DND-41 (cell line): Measurements from ENCODE around the gene HDAC8.

ENCODE experiments used
- CTCF ChIP-seq: IDR thresholded peaks from 2 replicates; pipeline ENCODE4 v1.5.1; 2012; ENCODE audit warnings: borderline replicate concordance, low read length, moderate library complexity, mild to moderate bottlenecking; ENCODE audit not compliant: poor library complexity, severe bottlenecking; ENCODE audit errors: extremely low read depth
- EZH2 ChIP-seq: IDR thresholded peaks from 3 replicates; pipeline ENCODE4 v1.6.1; 2012; ENCODE audit warnings: borderline replicate concordance, low read depth, mild to moderate bottlenecking, moderate library complexity, low read length, inconsistent platforms; ENCODE audit not compliant: severe bottlenecking

GRCh38 chrX:72299891-72300630 is 272.6 kb downstream of the HDAC8 start:
- TF ChIP-seq CTCF (no peak), EZH2 (no peak)
